Stomach (tissue), 9 donors: ENCODE measurements around the gene SLC20A1. TPM values are rescaled to one million over a fixed set of nuclear protein-coding genes. Genes with fewer than 3 reads are reported as not detected.

ENCODE experiments used
- DNase-seq, 2 donors: peaks; one replicate each; pipeline versions ENCODE4 v3.0.0 to v3.0.0-alpha.2; 2013 to 2019
- H3K27ac ChIP-seq, 5 donors: fragments of 200-600 bp in 4 of 5; sonication (generic) in 4 of 5; one replicate each; pipeline ENCODE4 v1.5.1; 2013 to 2019; ENCODE audit warnings: mild to moderate bottlenecking in 1 of 5, moderate library complexity in 1 of 5
- H3K27me3 ChIP-seq, 3 donors: fragments of 200-600 bp; sonication (generic); one replicate each; pipeline ENCODE4 v1.5.1; 2017 to 2019; ENCODE audit warnings: mixed run types in 1 of 3
- H3K36me3 ChIP-seq, 4 donors: fragments of 200-600 bp; sonication (generic); 1 replicate in 3 of 4; 2 replicates in 1 of 4; pipeline ENCODE4 v1.5.1; 2016 to 2019
- H3K4me1 ChIP-seq, 4 donors: fragments of 200-600 bp; sonication (generic); one replicate each; pipeline ENCODE4 v1.5.1; 2016 to 2019
- H3K4me3 ChIP-seq, 4 donors: fragments of 200-600 bp; sonication (generic) in 3 of 4; one replicate each; pipeline ENCODE4 v1.5.1; 2016 to 2019; ENCODE audit warnings: mild to moderate bottlenecking in 1 of 4
- H3K9me3 ChIP-seq, 4 donors: fragments of 200-600 bp; sonication (generic); one replicate each; pipeline ENCODE4 v1.5.1; 2016 to 2019
- EP300 ChIP-seq: sonication (generic); formaldehyde crosslinking; IDR thresholded peaks from one replicate; pipeline ENCODE4 v1.6.1; 2017; ENCODE audit warnings: antibody characterized with exemption
- POLR2A ChIP-seq, 4 donors: fragments of 450-650 bp; IDR thresholded peaks; one replicate each; pipeline ENCODE4 v1.6.1; 2016; ENCODE audit warnings: antibody characterized with exemption in 4 of 4, control low read depth in 2 of 4, mild to moderate bottlenecking in 1 of 4, moderate library complexity in 1 of 4
- POLR2AphosphoS5 ChIP-seq, 3 donors: sonication (generic); formaldehyde crosslinking; IDR thresholded peaks; one replicate each; pipeline ENCODE4 v1.6.1; 2016; ENCODE audit warnings: antibody characterized with exemption in 3 of 3
- WGBS, 5 donors: extraction: QIAGEN DNeasy Blood & Tissue Kit in 3 of 5; methylation state at CpG; one replicate each; pipeline versions ENCODE4 v1.1.5 to v1.1.7; 2013 to 2018; 5-methylcytosine and 5-hydroxymethylcytosine counted together
- intact Hi-C: fragments of 100-400 bp; cut with DNase I; formaldehyde crosslinking; loops from one replicate; pipeline ENCODE4 v1.15.1; 2023; ENCODE audit warnings: low total_unique reads
- polyA plus RNA-seq, 3 donors: library from polyadenylated mRNA; stranded (reverse); fragments of 200-250 nt; gene quantifications; one replicate each; pipeline ENCODE4 v1.2.3, GENCODE V29; 2013
- total RNA-seq, 5 donors: library from RNA; depleted of rRNA; stranded (reverse); fragments of >200 nt; gene quantifications; one replicate each; pipeline versions ENCODE4 v1.1.0 to v1.2.3, GENCODE V29; 2014 to 2016
- TF ChIP-seq, protein P1 (sequence below), 7 experiments: fragments of 450-650 bp in 4 of 7; fragments of 200-600 bp in 3 of 7; sonication (generic) in 3 of 7; IDR thresholded peaks; one replicate each; pipeline ENCODE4 v1.5.1; 2016 to 2019; ENCODE audit warnings: antibody characterized with exemption in 7 of 7, control low read depth in 2 of 7, mild to moderate bottlenecking in 1 of 7
- donor health status: healthy with polysubstance abuse.
- donor health status: Bipolar disorder and iron deficiency.
- donor health status: healthy.

SLC20A1 gene
- total and polyA plus RNA-seq, 8 donors: 9.0 to 63.8 (median 24.2) TPM

DNA sequence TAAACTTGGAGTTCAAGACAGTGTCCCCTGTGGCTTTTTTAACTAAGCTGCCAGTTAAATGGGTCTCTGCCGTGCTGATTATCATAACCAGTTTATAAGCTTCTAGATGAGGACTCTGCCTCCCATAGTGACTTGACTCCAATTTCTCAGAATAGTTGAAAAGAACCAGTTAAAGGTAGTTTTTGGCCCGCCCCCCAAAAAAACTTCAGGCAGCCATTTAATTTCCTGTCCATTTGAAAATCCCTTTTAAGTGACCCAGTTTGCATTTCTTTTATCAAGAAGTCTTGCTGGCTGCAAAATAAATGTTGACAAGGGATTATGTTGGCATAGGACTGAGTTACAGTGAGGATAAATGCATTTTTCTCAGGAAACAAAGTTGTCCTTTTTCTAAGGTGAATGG is 2.3 kb downstream of the SLC20A1 start:
- WGBS, 5 donors: 25 to 56% (median 38%) methylated on average over 2 of the region's 2 CpGs
- peak overlapping the region in 3 of 5 donors; percentile 50 to 99 (median 98) for H3K27ac ChIP-seq
- H3K4me3 ChIP-seq: peak overlapping the region in 3 of 4 donors; percentile 80 to 92 (median 83)
- DNase-seq: no peak
- H3K36me3 ChIP-seq: peaks cover 18 to 58% (median 52%) of the 10 kb centered on the region in 4 donors
- TF ChIP-seq POLR2A (IDR thresholded peaks at IDR 0.05) (no peak), EP300 (no peak), POLR2AphosphoS5 (IDR thresholded peaks at IDR 0.05) (no peak)
- TF ChIP-seq, protein P1, sequence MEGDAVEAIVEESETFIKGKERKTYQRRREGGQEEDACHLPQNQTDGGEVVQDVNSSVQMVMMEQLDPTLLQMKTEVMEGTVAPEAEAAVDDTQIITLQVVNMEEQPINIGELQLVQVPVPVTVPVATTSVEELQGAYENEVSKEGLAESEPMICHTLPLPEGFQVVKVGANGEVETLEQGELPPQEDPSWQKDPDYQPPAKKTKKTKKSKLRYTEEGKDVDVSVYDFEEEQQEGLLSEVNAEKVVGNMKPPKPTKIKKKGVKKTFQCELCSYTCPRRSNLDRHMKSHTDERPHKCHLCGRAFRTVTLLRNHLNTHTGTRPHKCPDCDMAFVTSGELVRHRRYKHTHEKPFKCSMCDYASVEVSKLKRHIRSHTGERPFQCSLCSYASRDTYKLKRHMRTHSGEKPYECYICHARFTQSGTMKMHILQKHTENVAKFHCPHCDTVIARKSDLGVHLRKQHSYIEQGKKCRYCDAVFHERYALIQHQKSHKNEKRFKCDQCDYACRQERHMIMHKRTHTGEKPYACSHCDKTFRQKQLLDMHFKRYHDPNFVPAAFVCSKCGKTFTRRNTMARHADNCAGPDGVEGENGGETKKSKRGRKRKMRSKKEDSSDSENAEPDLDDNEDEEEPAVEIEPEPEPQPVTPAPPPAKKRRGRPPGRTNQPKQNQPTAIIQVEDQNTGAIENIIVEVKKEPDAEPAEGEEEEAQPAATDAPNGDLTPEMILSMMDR (IDR thresholded peaks at IDR 0.05): no peak
- no peaks in the 10 kb centered on the region for H3K27me3 ChIP-seq
- intact Hi-C loops: no loop called here
- peaks cover 33 to 62% (median 44%) of the 10 kb centered on the region in 4 donors for H3K4me1 ChIP-seq
- no peaks in the 10 kb centered on the region for H3K9me3 ChIP-seq

DNA sequence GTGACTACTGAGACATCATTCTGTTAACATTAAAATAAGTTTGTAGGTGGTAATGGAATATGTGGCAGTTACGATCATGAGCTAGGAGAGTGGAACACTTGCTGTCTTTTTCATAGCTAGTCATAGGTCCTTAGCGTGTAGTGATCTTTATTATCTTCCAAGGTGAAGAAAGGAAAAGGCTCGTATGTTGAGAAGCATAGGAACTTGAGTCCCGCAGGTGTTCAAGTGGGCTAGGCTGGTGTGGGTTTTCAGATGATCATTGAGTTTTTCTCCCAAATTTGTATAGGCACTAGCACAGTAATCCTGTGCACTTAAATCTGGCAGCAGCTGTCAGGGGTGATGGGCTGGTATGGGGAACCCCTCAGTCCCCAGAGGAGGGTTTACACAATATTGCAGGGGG is 10.9 kb downstream of the SLC20A1 start:
- no peaks in the 10 kb centered on the region for H3K9me3 ChIP-seq
- DNase-seq: no peak
- H3K36me3 ChIP-seq: peaks cover 52 to 99% (median 97%) of the 10 kb centered on the region in 4 donors
- H3K4me3 ChIP-seq: no peak overlapping the region
- intact Hi-C loops: no loop called here
- no peaks in the 10 kb centered on the region for H3K27me3 ChIP-seq
- TF ChIP-seq POLR2A (IDR thresholded peaks at IDR 0.05) (no peak), POLR2AphosphoS5 (IDR thresholded peaks at IDR 0.05) (no peak), EP300 (no peak)
- TF ChIP-seq, protein P1 (IDR thresholded peaks at IDR 0.05): no peak
- peaks cover 0 to 16% (median 0%) of the 10 kb centered on the region in 4 donors for H3K4me1 ChIP-seq
- 92 to 98% (median 94%) methylated on average over 4 of the region's 4 CpGs for WGBS, 5 donors
- H3K27ac ChIP-seq: no peak overlapping the region

DNA sequence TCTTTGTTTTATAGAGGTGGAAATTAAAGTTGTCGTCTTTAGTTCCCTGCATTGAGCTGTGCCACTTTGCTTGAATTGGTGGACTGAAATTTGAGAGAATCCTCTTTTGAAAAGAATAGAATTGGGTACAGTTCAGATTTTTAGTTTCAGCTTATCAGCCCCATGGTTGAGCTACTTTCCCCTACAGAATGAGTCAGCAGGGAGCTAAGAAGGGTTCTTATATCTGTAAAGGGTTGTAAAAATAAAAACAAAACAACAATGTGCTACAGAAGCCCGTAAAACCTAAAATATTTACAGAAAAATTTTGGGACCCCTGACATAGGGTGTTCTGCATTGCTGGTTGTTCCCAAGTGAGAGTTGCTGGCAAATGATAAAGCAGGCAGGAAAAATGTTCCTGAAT is 12.6 kb downstream of the SLC20A1 start:
- WGBS, 5 donors: 86 to 96% (median 90%) methylated on average over 2 of the region's 2 CpGs
- no peaks in the 10 kb centered on the region for H3K9me3 ChIP-seq
- H3K4me3 ChIP-seq: no peak overlapping the region
- DNase-seq: no peak
- no peak overlapping the region for H3K27ac ChIP-seq
- H3K4me1 ChIP-seq: peaks cover 0 to 20% (median 0%) of the 10 kb centered on the region in 4 donors
- no peaks in the 10 kb centered on the region for H3K27me3 ChIP-seq
- TF ChIP-seq POLR2A (IDR thresholded peaks at IDR 0.05): no peak
- TF ChIP-seq EP300: no peak
- TF ChIP-seq, protein P1 (IDR thresholded peaks at IDR 0.05): no peak
- no peak for TF ChIP-seq POLR2AphosphoS5 (IDR thresholded peaks at IDR 0.05)
- intact Hi-C loops: no loop called here
- peaks cover 49 to 99% (median 96%) of the 10 kb centered on the region in 4 donors for H3K36me3 ChIP-seq

GRCh38 chr2:112658839-112659667 is 13.3 kb downstream of the SLC20A1 start:
- DNase-seq: no peak
- no peak overlapping the region for H3K4me3 ChIP-seq
- H3K27me3 ChIP-seq: no peaks in the 10 kb centered on the region
- H3K27ac ChIP-seq: no peak overlapping the region
- peaks cover 47 to 99% (median 96%) of the 10 kb centered on the region in 4 donors for H3K36me3 ChIP-seq
- TF ChIP-seq EP300: no peak
- no peak for TF ChIP-seq POLR2AphosphoS5 (IDR thresholded peaks at IDR 0.05)
- TF ChIP-seq, protein P1 (IDR thresholded peaks at IDR 0.05): no peak
- TF ChIP-seq POLR2A (IDR thresholded peaks at IDR 0.05): no peak
- intact Hi-C loops: no loop called here
- no peaks in the 10 kb centered on the region for H3K9me3 ChIP-seq
- 85 to 89% (median 86%) methylated on average over 11 of the region's 11 CpGs for WGBS, 5 donors
- peaks cover 0 to 20% (median 0%) of the 10 kb centered on the region in 4 donors for H3K4me1 ChIP-seq
